Measurements from ENCODE around the gene CDH23.

The CDH23 gene

GRCh38 chr10:71542478-71542877, 145.8 kb downstream of the CDH23 start:
- DNase-seq = no peak

- no peak for DNase-seq
Observed at GRCh38 chr10:71543608-71544170, 147.0 kb downstream of the CDH23 start.

- DNase-seq = no peak
Observed at GRCh38 chr10:71545001-71545400, 148.3 kb downstream of the CDH23 start.

- no peak for DNase-seq
Observed at GRCh38 chr10:71546220-71546619, 149.5 kb downstream of the CDH23 start.

- DNase-seq = no peak
Observed at GRCh38 chr10:71547312-71547711, 150.6 kb downstream of the CDH23 start.

- no peak for DNase-seq
Observed at GRCh38 chr10:71547876-71548846, 151.4 kb downstream of the CDH23 start.

- DNase-seq = no peak
Observed at GRCh38 chr10:71549766-71550533, 153.2 kb downstream of the CDH23 start.

GRCh38 chr10:71550628-71551027, 153.9 kb downstream of the CDH23 start:
- no peak for DNase-seq

GRCh38 chr10:71551970-71552369, 155.2 kb downstream of the CDH23 start:
- DNase-seq = no peak

- DNase-seq = no peak
Observed at GRCh38 chr10:71553432-71553831, 156.7 kb downstream of the CDH23 start.

- no peak for DNase-seq
Observed at GRCh38 chr10:71554671-71555070, 158.0 kb downstream of the CDH23 start.

- DNase-seq = no peak
Observed at GRCh38 chr10:71555087-71555723, 158.5 kb downstream of the CDH23 start.

GRCh38 chr10:71555724-71556119, 159.0 kb downstream of the CDH23 start:
- no peak for DNase-seq

- no peak for DNase-seq
Observed at GRCh38 chr10:71558991-71559390, 162.3 kb downstream of the CDH23 start.

GRCh38 chr10:71561003-71561574, 164.4 kb downstream of the CDH23 start:
- no peak for DNase-seq

- no peak for DNase-seq
Observed at GRCh38 chr10:71562181-71562580, 165.5 kb downstream of the CDH23 start.

- no peak for DNase-seq
Observed at GRCh38 chr10:71562904-71563303, 166.2 kb downstream of the CDH23 start.

- no peak for DNase-seq
Observed at GRCh38 chr10:71564194-71564820, 167.6 kb downstream of the CDH23 start.

- no peak for DNase-seq
Observed at GRCh38 chr10:71565284-71566000, 168.7 kb downstream of the CDH23 start.

GRCh38 chr10:71567006-71567405, 170.3 kb downstream of the CDH23 start:
- DNase-seq = no peak

GRCh38 chr10:71568896-71569492, 172.3 kb downstream of the CDH23 start:
- no peak for DNase-seq
